Motor neuron (in vitro differentiated cells): Measurements from ENCODE around the gene CSF3R. TPM values are rescaled to one million over a fixed set of nuclear protein-coding genes. Genes with fewer than 3 reads are reported as not detected.
A peak's percentile ranks its signal among the peaks of the same experiment; 100 is the strongest.

ENCODE experiments used
- ATAC-seq, 8 experiments: fragments of 200-7000 bp; cut with Tn5 transposase; replicated peaks in 6 of 8; 2 replicates each; pipeline ENCODE4 v1.8.0; 2021; ENCODE audit warnings: mild to moderate bottlenecking in 8 of 8, moderate library complexity in 8 of 8
- H3K27ac ChIP-seq, 2 donors: fragments of 250-450 bp; sonication (Bioruptor Pico); 2 replicates each; pipeline ENCODE4 v1.9.0; 2021; ENCODE audit warnings: antibody characterized with exemption in 2 of 2, mild to moderate bottlenecking in 2 of 2, moderate library complexity in 1 of 2
- H3K4me1 ChIP-seq, 2 donors: fragments of 250-450 bp; sonication (Bioruptor Pico); replicated peaks in 1 of 2; 2 replicates each; pipeline ENCODE4 v1.6.1; 2021; ENCODE audit warnings: antibody characterized with exemption in 2 of 2, mild to moderate bottlenecking in 2 of 2, moderate library complexity in 1 of 2
- H3K4me3 ChIP-seq, 5 donors: fragments of 250-450 bp; sonication (Bioruptor Pico); 2 replicates each; pipeline ENCODE4 v1.9.0; 2021; ENCODE audit warnings: antibody characterized with exemption in 5 of 5, mild to moderate bottlenecking in 5 of 5, moderate library complexity in 4 of 5
- WGBS, 10 experiments: fragments of 450-650 bp; shearing (Covaris generic); methylation state at CpG; one replicate each; pipeline ENCODE4 v1.0.0; 2022; 5-methylcytosine and 5-hydroxymethylcytosine counted together
- in situ Hi-C, 9 experiments: fragments of 400-800 bp; cut with MboI; loops; one replicate each; pipeline ENCODE4 v1.15.0; 2021; ENCODE audit warnings: low sequenced_read_pairs in 9 of 9, low pct_unique_long_range_greater_than_20kb in 2 of 9; ENCODE audit not compliant: unreplicated experiment in 9 of 9
- total RNA-seq, 8 experiments: library from RNA; unstranded; fragments of 300-600 nt; gene quantifications; 2 replicates each; pipeline versions ENCODE4 v1.2.3 to v1.2.4, GENCODE V29; 2022

CSF3R gene
- total RNA-seq, 8 experiments from 2014 or later: 0.05 to 6.9 (median 1.7) TPM; not detected in 1

DNA sequence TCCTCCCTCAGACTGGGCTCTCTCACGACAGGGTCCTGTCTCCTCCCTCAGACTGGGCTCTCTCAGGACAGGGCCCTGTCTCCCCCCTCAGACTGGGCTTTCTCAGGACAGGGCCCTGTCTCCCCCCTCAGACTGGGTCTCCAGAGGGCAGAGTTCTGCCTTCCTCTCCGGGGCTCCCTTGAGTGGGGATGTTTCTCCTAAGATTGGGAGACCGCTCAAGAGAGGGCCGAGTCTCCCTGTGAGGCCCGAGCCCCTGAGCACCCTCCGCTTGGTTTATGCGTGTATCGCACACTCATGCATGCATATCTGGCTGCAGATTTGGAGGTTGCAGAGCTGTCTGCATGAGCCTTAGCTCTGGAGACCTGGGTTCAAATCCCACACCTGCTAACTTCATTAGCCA is 39.3 kb upstream of the CSF3R start:
- in situ Hi-C loops: loop anchor here in 1 of 9 experiments (25.0 kb wide), 1 partner anchor 1165 kb away; the partner anchor contains the start of gene CDCA8
- Histone ChIP-seq H3K27ac (no peak overlapping the region), H3K4me1 (peaks cover 28 to 39% of the 10 kb centered on the region in 2 donors), H3K4me3 (no peak overlapping the region)
- no peak for ATAC-seq
- WGBS, 10 experiments: 53 to 93% (median 85%) methylated on average over 1 to 8 of the region's 8 CpGs; no CpG with 5 or more reads in 4 of the 10 experiments

DNA sequence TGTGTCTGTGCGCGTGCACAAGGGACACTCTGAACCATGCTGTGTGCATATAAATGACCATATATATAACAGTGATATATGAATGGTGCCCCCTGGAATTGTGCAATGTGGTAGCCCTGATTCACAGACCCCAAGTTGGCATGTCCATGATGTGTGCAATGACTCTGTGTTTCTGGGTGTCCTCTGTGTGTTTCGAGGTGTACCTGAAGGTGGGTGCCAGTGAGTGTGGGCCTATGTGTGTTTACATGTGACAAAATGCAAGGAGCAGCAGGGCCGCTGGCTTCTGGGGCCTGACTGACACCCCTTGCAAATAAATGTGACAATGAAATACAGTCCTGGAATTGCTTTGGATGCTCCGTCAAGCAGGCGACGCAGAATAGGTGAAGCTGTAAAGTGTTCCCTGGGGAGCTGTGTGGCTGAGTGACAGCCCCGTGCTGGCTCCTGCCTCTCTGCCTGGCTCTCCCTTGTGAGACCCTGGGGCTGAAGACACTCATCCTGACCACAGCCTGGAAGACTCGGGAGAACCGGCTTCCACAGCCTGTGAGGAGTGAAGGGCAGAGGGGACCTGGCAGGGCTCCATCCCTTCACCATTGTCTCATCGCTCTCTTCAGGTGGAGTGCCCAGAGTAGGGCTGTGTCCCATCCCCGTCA is 38.2 kb upstream of the CSF3R start:
- ATAC-seq: peak in 5 of 8 experiments; percentile 59 to 85 (median 80)
- Histone ChIP-seq H3K27ac (peak overlapping the region; percentile 5 to 67), H3K4me1 (peaks cover 34 to 41% of the 10 kb centered on the region in 2 donors), H3K4me3 (no peak overlapping the region)
- WGBS, 10 experiments: 51 to 90% (median 68%) methylated on average over 1 to 9 of the region's 12 CpGs; no CpG with 5 or more reads in 4 of the 10 experiments
- in situ Hi-C loops: loop anchor here in 1 of 9 experiments (25.0 kb wide), 1 partner anchor 1166 kb away; the partner anchor contains the start of gene CDCA8

DNA sequence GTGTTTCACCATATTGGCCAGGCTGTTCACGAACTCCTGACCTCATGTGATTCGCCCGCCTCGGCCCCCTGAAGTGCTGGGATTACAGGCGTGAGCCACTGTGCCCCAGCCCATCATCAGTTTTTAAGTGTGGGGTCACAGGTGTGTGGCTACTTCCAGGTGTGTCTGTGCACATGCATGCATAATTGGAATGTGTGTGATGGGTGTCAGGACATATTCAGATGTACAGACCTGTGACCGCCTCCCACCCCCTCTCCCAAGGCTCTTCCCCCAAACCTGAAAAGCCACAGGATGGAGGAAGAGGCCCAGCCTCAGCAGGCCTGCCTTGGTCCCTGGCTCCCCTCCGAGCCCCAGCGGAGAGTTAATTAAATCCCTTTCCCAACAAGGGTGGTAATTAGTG is 37.3 kb upstream of the CSF3R start:
- 60 to 97% (median 76%) methylated on average over 2 to 6 of the region's 8 CpGs; no CpG with 5 or more reads in 5 of the 10 experiments for WGBS, 10 experiments
- H3K4me1 ChIP-seq: peaks cover 34 to 41% of the 10 kb centered on the region in 2 donors
- in situ Hi-C loops: loop anchor here in 1 of 9 experiments (25.0 kb wide), 1 partner anchor 1167 kb away; the partner anchor contains the start of gene CDCA8
- no peak overlapping the region for H3K27ac ChIP-seq
- no peak overlapping the region for H3K4me3 ChIP-seq
- ATAC-seq: no peak

DNA sequence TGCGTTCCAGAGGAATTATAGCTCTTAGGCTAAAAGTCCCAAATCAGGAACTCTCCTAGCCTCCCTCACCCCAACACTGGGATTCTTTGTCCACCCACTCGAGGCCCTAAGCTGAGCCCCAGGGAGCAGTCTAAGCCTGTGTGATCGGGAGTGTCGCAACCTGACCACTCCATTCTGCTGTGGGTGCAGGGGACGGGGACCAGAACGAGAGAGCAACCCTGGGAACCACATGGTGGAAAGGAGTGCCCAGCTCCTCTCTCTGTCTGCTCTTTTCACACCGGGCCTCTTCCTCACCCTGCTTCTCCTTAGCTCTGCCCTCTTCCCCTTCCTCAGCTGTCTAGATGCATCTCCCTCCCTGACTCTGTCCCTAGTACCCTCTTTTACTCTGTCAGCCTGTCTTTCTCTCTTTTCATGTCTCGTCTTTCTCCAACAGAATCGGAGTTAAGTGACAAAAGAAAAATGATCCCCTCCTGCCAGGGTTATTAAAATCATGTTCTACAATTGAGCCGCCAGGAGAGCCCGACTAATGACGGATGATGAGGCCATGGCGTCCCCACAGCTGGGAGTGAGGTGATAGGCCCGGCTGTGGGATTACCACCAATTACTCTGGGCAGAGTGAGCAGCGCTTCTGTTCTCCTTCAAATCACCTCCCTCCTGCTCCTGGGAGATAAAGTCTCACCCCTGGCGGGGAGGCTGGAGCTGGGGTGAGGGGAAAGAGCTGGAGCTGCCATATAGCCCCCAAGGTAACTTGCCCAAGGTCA is 34.5 kb upstream of the CSF3R start:
- peak in 5 of 8 experiments; percentile 36 to 54 (median 49) for ATAC-seq
- Histone ChIP-seq H3K4me1 (peaks cover 28 to 30% of the 10 kb centered on the region in 2 donors), H3K27ac (peak overlapping the region in 1 of 2 donors; percentile 44), H3K4me3 (no peak overlapping the region)
- in situ Hi-C loops: loop anchor here in 1 of 9 experiments (25.0 kb wide), 1 partner anchor 1170 kb away; the partner anchor contains the start of gene CDCA8
- WGBS, 10 experiments: 29 to 100% (median 60%) methylated on average over 1 to 15 of the region's 16 CpGs; no CpG with 5 or more reads in 2 of the 10 experiments

- in situ Hi-C loops: loop anchor here in 1 of 9 experiments (25.0 kb wide), 1 partner anchor 1171 kb away; the partner anchor contains the start of gene CDCA8
- ATAC-seq: peak; percentile 36 to 92 (median 58)
- H3K4me3 ChIP-seq: no peak overlapping the region
- H3K4me1 ChIP-seq: peaks cover 28 to 30% of the 10 kb centered on the region in 2 donors
- WGBS, 10 experiments: 0 to 69% (median 64%) methylated on average over 1 to 7 of the region's 10 CpGs; no CpG with 5 or more reads in 6 of the 10 experiments
- H3K27ac ChIP-seq: peak overlapping the region in 1 of 2 donors; percentile 44
Measured at GRCh38 chr1:36516372-36517010, 33.8 kb upstream of the CSF3R start.

DNA sequence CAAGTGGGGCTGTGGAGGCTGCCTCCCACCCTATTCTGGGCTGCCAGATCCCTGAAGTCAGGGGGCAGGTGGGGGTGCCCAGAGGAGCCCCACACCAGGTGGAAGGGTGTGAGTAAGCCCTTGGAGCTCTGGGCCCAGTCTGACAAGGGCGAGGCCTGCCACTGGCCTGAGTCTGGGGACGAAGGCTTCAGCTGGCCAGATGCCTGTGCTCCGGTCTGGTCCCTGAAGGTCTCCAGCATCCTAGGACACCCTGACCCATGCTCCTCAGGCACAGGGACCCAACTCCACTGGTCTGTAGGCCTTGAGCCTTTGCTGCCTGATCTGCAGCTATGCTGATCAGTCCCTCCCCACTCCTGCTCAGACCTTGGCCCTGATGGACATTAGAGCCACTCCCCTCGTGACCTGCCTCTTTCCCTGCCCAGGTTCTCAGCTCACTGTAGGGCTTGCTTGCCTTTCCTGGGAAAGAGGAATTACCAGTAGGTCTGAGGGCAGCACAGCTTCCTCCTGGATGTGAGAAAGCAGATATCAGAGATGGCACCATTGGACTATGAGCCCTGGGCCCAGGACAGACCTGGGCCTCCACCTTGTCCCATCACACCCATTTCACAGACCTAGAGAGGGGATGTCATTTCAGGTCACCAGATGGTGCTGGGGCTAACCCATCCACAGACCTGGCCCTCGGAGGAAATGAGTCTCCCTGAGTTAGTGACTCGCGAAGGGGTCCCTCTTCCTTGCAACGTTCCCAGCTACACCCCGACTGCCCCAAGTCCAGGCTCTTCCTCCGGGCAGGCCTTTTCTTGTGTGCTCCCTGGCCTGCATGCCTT is 32.8 kb upstream of the CSF3R start:
- WGBS, 10 experiments: 17 to 90% (median 80%) methylated on average over 1 to 9 of the region's 10 CpGs; no CpG with 5 or more reads in 4 of the 10 experiments
- Histone ChIP-seq H3K27ac (no peak overlapping the region), H3K4me3 (no peak overlapping the region), H3K4me1 (peaks cover 21 to 22% of the 10 kb centered on the region in 2 donors)
- no peak for ATAC-seq
- in situ Hi-C loops: loop anchor here in 1 of 9 experiments (25.0 kb wide), 1 partner anchor 1172 kb away; the partner anchor contains the start of gene CDCA8

GRCh38 chr1:36514501-36514900 is 31.8 kb upstream of the CSF3R start:
- peaks cover 15 to 17% of the 10 kb centered on the region in 2 donors for H3K4me1 ChIP-seq
- no peak overlapping the region for H3K27ac ChIP-seq
- H3K4me3 ChIP-seq: no peak overlapping the region
- 80 to 82% methylated on average over 2 to 8 of the region's 18 CpGs; no CpG with 5 or more reads in 8 of the 10 experiments for WGBS, 10 experiments
- no peak for ATAC-seq
- in situ Hi-C loops: loop anchor here in 1 of 9 experiments (25.0 kb wide), 1 partner anchor 1173 kb away; the partner anchor contains the start of gene CDCA8

DNA sequence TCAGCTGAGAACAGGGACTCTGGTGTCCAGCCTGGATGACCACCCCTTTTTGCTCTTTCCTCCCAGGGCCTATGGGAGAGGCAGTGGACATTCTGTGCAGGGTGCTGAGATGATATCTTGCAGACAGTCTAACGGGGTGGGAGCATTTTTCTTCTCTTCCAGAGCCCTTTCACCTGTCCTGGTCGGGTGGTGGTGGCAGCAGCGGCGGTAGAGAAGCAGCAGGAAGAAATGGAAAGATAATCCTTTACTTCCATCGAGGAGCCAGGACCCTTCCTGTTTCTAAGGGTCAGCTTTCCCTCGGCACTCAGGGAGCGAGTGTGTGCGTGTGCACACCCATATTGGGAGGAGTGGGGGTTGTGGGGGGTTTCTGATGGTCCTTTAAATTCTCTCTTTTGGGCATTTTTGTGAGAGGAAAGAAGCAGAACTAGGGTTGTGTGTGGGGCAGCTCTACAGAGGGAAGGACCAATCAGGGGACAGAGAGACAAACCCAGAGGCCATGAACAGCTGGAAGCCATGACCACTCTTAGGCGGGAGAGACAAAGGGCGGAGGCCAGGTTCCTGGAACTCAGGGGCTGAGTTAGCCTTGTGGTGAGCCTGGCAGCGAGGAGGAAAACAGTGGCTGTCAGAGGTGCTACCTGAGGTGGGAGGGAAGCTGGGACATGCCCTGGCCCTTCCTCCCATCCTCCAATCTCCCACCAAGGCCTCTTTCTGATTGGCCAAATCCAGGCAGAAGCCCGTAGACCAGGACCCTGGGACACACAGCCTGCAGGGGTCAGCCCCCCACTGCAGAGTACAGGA is 31.2 kb upstream of the CSF3R start:
- H3K4me3 ChIP-seq: no peak overlapping the region
- in situ Hi-C loops: loop anchor here in 1 of 9 experiments (25.0 kb wide), 1 partner anchor 1173 kb away; the partner anchor contains the start of gene CDCA8
- peak in 3 of 8 experiments; percentile 38 to 82 (median 71) for ATAC-seq
- H3K27ac ChIP-seq: no peak overlapping the region
- WGBS, 10 experiments: 33 to 89% (median 80%) methylated on average over 1 to 12 of the region's 12 CpGs; no CpG with 5 or more reads in 2 of the 10 experiments
- peaks cover 12 to 13% of the 10 kb centered on the region in 2 donors for H3K4me1 ChIP-seq

- no peak overlapping the region for H3K27ac ChIP-seq
- ATAC-seq: no peak
- H3K4me3 ChIP-seq: no peak overlapping the region
- 33 to 100% (median 60%) methylated on average over 1 of the region's 1 CpG; no CpG with 5 or more reads in 3 of the 10 experiments for WGBS, 10 experiments
- peaks cover 10 to 13% of the 10 kb centered on the region in 2 donors for H3K4me1 ChIP-seq
- in situ Hi-C loops: loop anchor here in 1 of 9 experiments (25.0 kb wide), 1 partner anchor 1174 kb away; the partner anchor contains the start of gene CDCA8
Measured at GRCh38 chr1:36512842-36513241, 30.1 kb upstream of the CSF3R start.

DNA sequence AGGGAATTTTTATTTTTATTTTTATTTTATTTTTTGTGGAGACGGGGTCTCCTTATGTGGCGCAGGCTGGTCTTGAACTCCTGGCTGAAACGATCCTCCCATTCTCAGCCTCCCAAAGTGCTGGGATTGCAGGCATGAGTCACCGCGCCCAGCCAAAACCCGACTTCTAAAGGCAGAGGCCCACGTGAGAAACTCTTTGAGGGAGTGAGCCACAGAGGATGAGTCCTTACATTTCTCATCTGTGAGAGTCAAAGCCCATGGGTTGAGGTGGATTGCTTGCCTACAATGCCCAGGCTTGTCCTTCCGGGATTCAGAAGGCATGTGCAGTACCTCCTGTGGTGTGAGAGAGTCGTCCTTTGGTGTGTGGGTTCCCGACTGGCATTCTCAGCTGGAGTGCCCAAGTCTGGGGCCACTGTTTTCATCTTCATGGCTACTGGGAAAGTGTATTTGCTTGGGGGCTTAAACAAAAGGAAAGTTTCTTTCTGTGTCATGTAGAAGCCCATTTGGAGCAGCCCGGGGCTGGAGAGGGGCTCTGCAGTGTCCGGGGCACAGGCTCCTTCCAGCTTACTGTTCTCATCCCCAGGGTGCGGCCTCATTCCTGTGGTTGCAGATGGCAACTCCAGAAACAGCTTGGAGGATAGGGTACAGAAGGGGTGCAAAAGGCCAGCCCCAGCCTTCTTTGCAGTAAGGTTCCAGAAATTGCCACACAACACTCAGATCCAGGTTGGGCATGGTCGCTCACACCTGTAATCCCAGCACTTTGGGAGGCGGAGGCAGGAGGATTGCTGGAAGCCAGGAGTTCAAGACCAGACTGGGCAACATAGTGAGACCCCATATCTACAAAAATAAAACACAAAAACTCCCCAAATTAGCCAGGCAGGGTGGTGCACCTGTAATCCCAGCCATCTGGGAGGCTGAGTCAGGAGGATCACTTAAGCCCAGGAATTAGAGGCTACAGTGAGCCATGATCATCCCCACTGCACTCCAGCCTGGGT is 29.4 kb upstream of the CSF3R start:
- no peak for ATAC-seq
- no peak overlapping the region for H3K27ac ChIP-seq
- in situ Hi-C loops: loop anchor here in 1 of 9 experiments (25.0 kb wide), 1 partner anchor 1175 kb away; the partner anchor contains the start of gene CDCA8
- H3K4me1 ChIP-seq: peaks cover 3 to 7% of the 10 kb centered on the region in 2 donors
- no peak overlapping the region for H3K4me3 ChIP-seq
- WGBS, 10 experiments: 30 to 100% (median 75%) methylated on average over 1 to 15 of the region's 15 CpGs; no CpG with 5 or more reads in 2 of the 10 experiments
